Activated T-helper 2 cell treated with anti-CD3 and anti-CD28 coated beads, Interferon-gamma antibody, Interleukin-2, Interleukin-4, amounts not matched to agents 10 μg/mL and 5 μg/mL and 100 μg/mL, durations not matched to agents 14 hours and 24 hours and 36 hours (primary cell): ENCODE results near the gene AFM. TPM values are rescaled to one million over a fixed set of nuclear protein-coding genes. Genes with fewer than 3 reads are reported as not detected.
"Not testable (repeated sequence)": the region's sequence is repeated elsewhere in the genome, so short reads cannot be mapped to it uniquely, and the experiment has no call there.

Experiments used
- DNase-seq: peaks from one replicate; pipeline ENCODE4 v3.0.0; 2021; ENCODE audit warnings: low spot score
- H3K27ac Mint-ChIP-seq: one replicate; pipeline ENCODE4 v1.8.0; 2021; ENCODE audit warnings: mixed read lengths
- H3K27me3 Mint-ChIP-seq: one replicate; pipeline ENCODE4 v1.8.0; 2021; ENCODE audit warnings: low read depth, mixed read lengths
- H3K36me3 Mint-ChIP-seq: one replicate; pipeline ENCODE4 v1.8.0; 2021; ENCODE audit warnings: low read depth, mixed read lengths
- H3K4me1 Mint-ChIP-seq: one replicate; pipeline ENCODE4 v1.8.0; 2021; ENCODE audit warnings: low read depth, mixed read lengths
- H3K4me3 Mint-ChIP-seq: one replicate; pipeline ENCODE4 v1.8.0; 2021; ENCODE audit warnings: low read depth, mild to moderate bottlenecking, moderate library complexity, mixed read lengths
- H3K9me3 Mint-ChIP-seq: one replicate; pipeline ENCODE4 v1.8.0; 2021; ENCODE audit warnings: mixed read lengths
- intact Hi-C: fragments of 100-400 bp; cut with micrococcal nuclease; formaldehyde crosslinking; loops from one replicate; pipeline ENCODE4 v1.15.1; 2023
- total RNA-seq: library from RNA; stranded (reverse); gene quantifications from 2 replicates; pipeline ENCODE4 v1.2.3, GENCODE V29; 2022

Gene AFM
- total RNA-seq, 1 donor from 2014 or later, result not detected

DNA sequence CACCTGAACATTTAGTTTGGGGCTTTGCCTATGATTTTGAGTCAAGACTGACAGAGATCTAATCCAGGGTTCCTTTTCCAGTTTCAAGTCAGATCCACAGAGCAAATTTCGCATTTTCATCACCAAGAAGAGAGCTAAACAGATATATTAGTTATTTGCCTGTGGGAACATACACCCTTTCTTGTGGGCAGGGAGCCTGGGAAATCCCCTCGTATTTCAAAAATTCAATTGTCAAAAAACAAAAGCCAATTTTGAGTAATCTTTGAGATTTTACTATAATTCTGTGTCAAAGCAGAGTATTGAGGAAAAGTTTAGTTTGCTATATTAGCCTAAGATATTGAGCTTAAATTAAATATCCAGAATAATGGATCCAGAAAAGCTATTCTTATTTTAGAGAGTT is 56.6 kb downstream of the AFM start:
- H3K4me1 Mint-ChIP-seq, result peaks cover 5% of the 10 kb centered on the region
- H3K27me3 Mint-ChIP-seq, result peaks cover 3% of the 10 kb centered on the region
- no peaks in the 10 kb centered on the region for H3K36me3 Mint-ChIP-seq
- H3K27ac Mint-ChIP-seq, result no peak overlapping the region
- intact Hi-C loops, result no loop called here
- no peak for DNase-seq
- no peaks in the 10 kb centered on the region for H3K9me3 Mint-ChIP-seq
- no peak overlapping the region for H3K4me3 Mint-ChIP-seq

- Mint-ChIP-seq H3K9me3 (no peaks in the 10 kb centered on the region), H3K4me3 (no peak overlapping the region), H3K4me1 (peaks cover 5% of the 10 kb centered on the region), H3K27ac (no peak overlapping the region), H3K36me3 (no peaks in the 10 kb centered on the region), H3K27me3 (peaks cover 3% of the 10 kb centered on the region)
- no peak for DNase-seq
- intact Hi-C loops, result no loop called here
Observed at GRCh38 chr4:73539386-73539785, 57.8 kb downstream of the AFM start.

DNA sequence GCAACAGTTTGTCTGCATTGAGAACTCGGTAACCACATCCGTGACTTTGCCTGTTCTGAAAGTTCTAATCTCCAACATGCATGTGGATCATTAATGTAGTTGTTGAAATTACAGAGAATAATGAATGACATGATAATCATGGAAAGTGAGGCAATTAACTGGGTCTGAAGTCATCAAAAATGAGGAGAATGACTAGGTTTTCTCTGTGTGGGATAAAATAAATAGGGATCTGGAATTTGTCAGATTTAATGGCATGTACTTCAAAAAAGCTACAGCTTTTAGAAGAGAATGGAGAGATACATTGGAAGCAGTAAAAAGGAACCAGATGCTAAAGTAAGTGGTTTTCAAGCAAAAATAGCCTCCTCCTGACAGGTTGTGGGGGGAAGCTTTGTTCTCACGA is 59.3 kb downstream of the AFM start:
- no peak overlapping the region for H3K27ac Mint-ChIP-seq
- H3K36me3 Mint-ChIP-seq, result no peaks in the 10 kb centered on the region
- H3K9me3 Mint-ChIP-seq, result no peaks in the 10 kb centered on the region
- no peaks in the 10 kb centered on the region for H3K27me3 Mint-ChIP-seq
- peaks cover 5% of the 10 kb centered on the region for H3K4me1 Mint-ChIP-seq
- DNase-seq, result no peak
- intact Hi-C loops, result no loop called here
- no peak overlapping the region for H3K4me3 Mint-ChIP-seq

GRCh38 chr4:73541251-73541650 is 59.7 kb downstream of the AFM start:
- Mint-ChIP-seq H3K4me3 (no peak overlapping the region), H3K27ac (no peak overlapping the region), H3K9me3 (no peaks in the 10 kb centered on the region), H3K36me3 (no peaks in the 10 kb centered on the region), H3K4me1 (peaks cover 1% of the 10 kb centered on the region), H3K27me3 (no peaks in the 10 kb centered on the region)
- no peak for DNase-seq
- intact Hi-C loops, result no loop called here

DNA sequence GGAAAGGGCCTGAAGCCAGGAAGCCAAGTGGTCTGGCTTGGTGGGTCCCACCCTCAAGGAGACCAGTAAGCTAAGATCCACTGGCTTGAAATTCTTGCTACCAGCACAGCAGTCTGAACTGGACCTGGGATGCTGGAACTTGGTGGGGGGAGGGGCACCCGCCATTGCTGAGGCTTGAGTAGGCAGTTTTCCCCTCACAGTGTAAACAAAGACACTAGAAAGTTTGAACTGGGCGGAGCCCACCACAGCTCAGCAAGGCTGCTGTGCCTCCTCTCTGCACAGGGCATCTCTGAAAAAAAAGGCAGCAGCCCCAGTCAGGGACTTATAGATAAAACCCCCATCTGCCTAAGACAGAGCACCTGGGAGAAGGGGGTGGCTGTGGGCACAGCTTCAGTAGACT is 63.1 kb downstream of the AFM start:
- H3K4me1 Mint-ChIP-seq, result no peaks in the 10 kb centered on the region
- no peak overlapping the region for H3K4me3 Mint-ChIP-seq
- intact Hi-C loops, result no loop called here
- no peaks in the 10 kb centered on the region for H3K9me3 Mint-ChIP-seq
- DNase-seq, result no peak
- no peak overlapping the region for H3K27ac Mint-ChIP-seq
- no peaks in the 10 kb centered on the region for H3K27me3 Mint-ChIP-seq
- H3K36me3 Mint-ChIP-seq, result no peaks in the 10 kb centered on the region

DNA sequence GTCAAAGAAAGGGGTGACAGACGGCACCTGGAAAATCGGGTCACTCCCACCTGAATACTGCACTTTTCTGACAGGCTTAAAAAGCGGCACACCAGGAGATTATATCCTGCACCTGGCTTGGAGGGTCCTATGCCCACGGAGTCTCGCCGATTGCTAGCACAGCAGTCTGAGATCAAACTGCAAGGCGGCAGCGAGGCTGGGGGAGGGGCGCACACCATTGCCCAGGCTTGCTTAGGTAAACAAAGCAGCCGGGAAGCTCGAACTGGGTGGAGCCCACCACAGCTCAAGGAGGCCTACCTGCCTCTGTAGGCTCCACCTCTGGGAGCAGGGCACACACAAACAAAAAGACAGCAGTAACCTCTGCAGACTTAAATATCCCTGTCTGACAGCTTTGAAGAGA is 69.3 kb downstream of the AFM start:
- H3K4me3 Mint-ChIP-seq, H3K27ac Mint-ChIP-seq, H3K27me3 Mint-ChIP-seq, H3K4me1 Mint-ChIP-seq, H3K9me3 Mint-ChIP-seq, DNase-seq, H3K36me3 Mint-ChIP-seq, intact Hi-C loops: not testable (repeated sequence)

Other genes with a start within 250 kb of the AFM start
- gene ANKRD17, start 222.9 kb upstream of the AFM start, total RNA-seq, result 70.0 and 71.4 TPM in 2 replicates
- gene ALB, start 77.5 kb upstream of the AFM start, total RNA-seq, result not detected in 2 replicates
- not detected in 2 replicates for gene AFP, start 45.5 kb upstream of the AFM start, total RNA-seq
- not detected in 2 replicates for gene RASSF6, start 138.7 kb downstream of the AFM start, total RNA-seq